Nephron (organoid): ENCODE results near the gene NLK.
"Not testable (repeated sequence)": the region's sequence is repeated elsewhere in the genome, so short reads cannot be mapped to it uniquely, and the experiment has no call there.

Experiments used
- H3K27ac Mint-ChIP-seq, 3 experiments: 2 replicates each; pipeline ENCODE4 v1.8.0; 2020; ENCODE audit warnings: mixed read lengths in 3 of 3, mild to moderate bottlenecking in 2 of 3, moderate library complexity in 1 of 3
- H3K27me3 Mint-ChIP-seq: 2 replicates; pipeline ENCODE4 v1.8.0; 2021; ENCODE audit warnings: low read depth, mild to moderate bottlenecking, moderate library complexity, mixed read lengths
- H3K36me3 Mint-ChIP-seq: 2 replicates; pipeline ENCODE4 v1.8.0; 2020; ENCODE audit warnings: low read depth, mixed read lengths
- H3K4me1 Mint-ChIP-seq: 2 replicates; pipeline ENCODE4 v1.8.0; 2020; ENCODE audit warnings: mixed read lengths
- H3K4me3 Mint-ChIP-seq, 3 experiments: 2 replicates each; pipeline ENCODE4 v1.8.0; 2020; ENCODE audit warnings: mild to moderate bottlenecking in 3 of 3, mixed read lengths in 3 of 3, moderate library complexity in 2 of 3
- H3K9me3 Mint-ChIP-seq: 2 replicates; pipeline ENCODE4 v1.8.0; 2020; ENCODE audit warnings: mixed read lengths
- TF ChIP-seq, protein P1 (sequence below), 3 experiments: fragments of 200-600 bp; sonication (generic); IDR thresholded peaks; one replicate each; pipeline ENCODE4 v1.5.0; 2021; ENCODE audit warnings: antibody characterized with exemption in 3 of 3; ENCODE audit not compliant: unreplicated experiment in 3 of 3

Gene NLK

DNA sequence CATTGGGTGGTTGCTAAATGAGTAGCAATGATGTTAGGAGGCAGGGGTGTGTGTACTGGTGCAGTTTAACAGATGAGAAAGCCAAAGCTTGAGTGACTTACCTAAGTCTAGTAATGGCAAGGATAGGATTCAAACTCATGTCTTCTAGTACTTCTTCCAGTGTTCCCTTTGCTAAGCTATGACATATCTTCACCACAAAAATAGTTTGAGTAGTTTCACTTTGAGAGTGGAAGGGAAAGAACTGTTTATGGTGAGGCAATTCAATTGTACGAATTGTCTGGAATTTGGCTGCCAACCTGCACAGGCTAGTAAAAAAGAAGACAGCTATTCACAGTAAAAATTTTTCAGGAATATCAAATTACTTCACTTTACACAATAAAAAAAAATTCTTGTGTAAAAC is 138.0 kb downstream of the NLK start:
- Mint-ChIP-seq H3K9me3 (no peaks in the 10 kb centered on the region), H3K27ac (no peak overlapping the region), H3K4me3 (no peak overlapping the region), H3K36me3 (peaks cover 25% of the 10 kb centered on the region), H3K4me1 (no peaks in the 10 kb centered on the region), H3K27me3 (no peaks in the 10 kb centered on the region)
- TF ChIP-seq, protein P1, sequence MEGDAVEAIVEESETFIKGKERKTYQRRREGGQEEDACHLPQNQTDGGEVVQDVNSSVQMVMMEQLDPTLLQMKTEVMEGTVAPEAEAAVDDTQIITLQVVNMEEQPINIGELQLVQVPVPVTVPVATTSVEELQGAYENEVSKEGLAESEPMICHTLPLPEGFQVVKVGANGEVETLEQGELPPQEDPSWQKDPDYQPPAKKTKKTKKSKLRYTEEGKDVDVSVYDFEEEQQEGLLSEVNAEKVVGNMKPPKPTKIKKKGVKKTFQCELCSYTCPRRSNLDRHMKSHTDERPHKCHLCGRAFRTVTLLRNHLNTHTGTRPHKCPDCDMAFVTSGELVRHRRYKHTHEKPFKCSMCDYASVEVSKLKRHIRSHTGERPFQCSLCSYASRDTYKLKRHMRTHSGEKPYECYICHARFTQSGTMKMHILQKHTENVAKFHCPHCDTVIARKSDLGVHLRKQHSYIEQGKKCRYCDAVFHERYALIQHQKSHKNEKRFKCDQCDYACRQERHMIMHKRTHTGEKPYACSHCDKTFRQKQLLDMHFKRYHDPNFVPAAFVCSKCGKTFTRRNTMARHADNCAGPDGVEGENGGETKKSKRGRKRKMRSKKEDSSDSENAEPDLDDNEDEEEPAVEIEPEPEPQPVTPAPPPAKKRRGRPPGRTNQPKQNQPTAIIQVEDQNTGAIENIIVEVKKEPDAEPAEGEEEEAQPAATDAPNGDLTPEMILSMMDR (IDR thresholded peaks at IDR 0.05; ENCODE audit: unreplicated experiment in 3 of 3): no peak

DNA sequence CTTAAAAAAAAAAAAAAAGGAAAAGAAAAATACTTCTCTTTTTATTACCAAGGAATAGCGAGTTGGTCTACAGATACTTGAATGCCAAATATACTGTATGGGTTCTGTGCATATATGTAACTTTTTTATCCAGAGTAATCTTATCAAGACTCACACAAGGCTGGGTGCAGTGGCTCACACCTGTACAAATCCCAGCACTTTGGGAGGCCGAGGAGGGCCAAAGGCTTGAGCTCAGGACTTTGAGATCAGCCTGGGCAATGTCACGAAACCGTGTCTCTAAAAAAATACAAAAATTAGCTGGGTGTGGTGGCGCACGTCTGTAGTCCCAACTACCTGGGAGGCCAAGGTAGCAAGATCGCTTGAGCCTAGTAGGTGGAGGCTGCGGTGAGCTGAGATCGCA is 139.1 kb downstream of the NLK start:
- H3K27me3 Mint-ChIP-seq: no peaks in the 10 kb centered on the region
- TF ChIP-seq, protein P1 (IDR thresholded peaks at IDR 0.05; ENCODE audit: unreplicated experiment in 3 of 3): no peak
- peaks cover 36% of the 10 kb centered on the region for H3K36me3 Mint-ChIP-seq
- no peak overlapping the region for H3K27ac Mint-ChIP-seq
- no peaks in the 10 kb centered on the region for H3K9me3 Mint-ChIP-seq
- H3K4me3 Mint-ChIP-seq: no peak overlapping the region
- H3K4me1 Mint-ChIP-seq: no peaks in the 10 kb centered on the region

DNA sequence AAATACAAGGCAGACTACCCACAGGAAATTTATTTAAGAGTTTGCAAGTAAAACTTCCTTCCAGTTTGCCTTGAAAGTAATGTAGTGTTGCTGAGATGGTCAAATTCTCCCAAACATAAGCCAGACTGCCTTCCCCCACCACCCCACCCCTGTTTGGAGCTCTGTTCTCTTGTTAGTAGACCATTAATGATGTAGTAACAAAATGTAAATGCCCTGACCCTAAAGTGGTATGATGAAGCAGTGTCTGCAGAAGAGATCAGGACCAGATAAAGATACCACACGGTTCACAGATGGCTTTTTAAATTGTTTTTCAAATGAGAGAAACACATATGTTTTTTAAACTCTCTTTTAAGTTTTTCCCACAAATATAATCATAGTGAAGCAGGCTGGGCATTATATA is 140.1 kb downstream of the NLK start:
- no peak overlapping the region for H3K4me3 Mint-ChIP-seq

DNA sequence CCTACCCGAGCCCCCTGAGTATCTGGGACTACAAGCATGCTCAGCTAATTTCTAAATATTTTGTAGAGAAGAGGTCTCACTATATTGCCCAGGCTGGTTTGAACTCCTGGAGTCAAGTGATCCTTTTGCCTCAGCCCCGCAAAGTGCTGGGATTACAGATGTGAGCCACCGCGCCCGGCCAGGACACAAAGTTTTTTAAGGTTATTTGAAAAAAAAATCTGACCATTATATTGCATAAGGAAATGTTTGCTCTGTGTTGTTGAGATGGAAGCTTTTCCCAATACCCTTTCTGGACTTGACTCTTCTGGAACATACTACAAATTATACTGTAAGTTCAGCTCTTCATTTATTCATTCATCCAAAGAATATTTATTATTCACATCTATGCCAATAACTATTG is 143.2 kb downstream of the NLK start:
- Mint-ChIP-seq H3K27ac (no peak overlapping the region), H3K9me3 (no peaks in the 10 kb centered on the region), H3K4me1 (no peaks in the 10 kb centered on the region), H3K36me3 (peaks cover 44% of the 10 kb centered on the region), H3K4me3 (no peak overlapping the region), H3K27me3 (no peaks in the 10 kb centered on the region)
- TF ChIP-seq, protein P1 (IDR thresholded peaks at IDR 0.05; ENCODE audit: unreplicated experiment in 3 of 3): no peak

More for the DNA sequence above, 140.1 kb downstream of the NLK start:
- Mint-ChIP-seq H3K36me3 (peaks cover 42% of the 10 kb centered on the region), H3K27ac (no peak overlapping the region), H3K4me1 (no peaks in the 10 kb centered on the region), H3K9me3 (no peaks in the 10 kb centered on the region), H3K27me3 (no peaks in the 10 kb centered on the region)
- TF ChIP-seq, protein P1 (IDR thresholded peaks at IDR 0.05; ENCODE audit: unreplicated experiment in 3 of 3): no peak

DNA sequence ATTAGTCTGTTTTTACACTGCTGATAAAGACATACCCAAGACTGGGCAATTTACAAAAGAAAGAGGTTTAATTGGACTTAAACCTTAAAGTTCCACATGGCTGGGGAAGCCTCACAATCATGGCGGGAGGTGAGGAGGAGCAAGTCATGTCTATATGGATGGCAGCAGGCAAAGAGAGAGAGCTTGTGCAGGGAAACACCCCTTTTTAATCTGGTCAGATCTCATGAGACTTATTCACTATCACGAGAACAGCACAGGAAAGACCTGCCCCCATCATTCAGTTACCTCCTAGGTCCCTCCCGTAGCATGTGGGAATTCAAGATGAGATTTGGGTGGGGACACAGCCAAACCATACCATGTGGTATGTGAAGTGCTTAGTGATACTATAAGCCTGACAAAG is 144.0 kb downstream of the NLK start:
- H3K4me3 Mint-ChIP-seq, H3K27me3 Mint-ChIP-seq, H3K4me1 Mint-ChIP-seq, H3K27ac Mint-ChIP-seq, H3K9me3 Mint-ChIP-seq: not testable (repeated sequence)
- peaks cover 51% of the 10 kb centered on the region for H3K36me3 Mint-ChIP-seq

DNA sequence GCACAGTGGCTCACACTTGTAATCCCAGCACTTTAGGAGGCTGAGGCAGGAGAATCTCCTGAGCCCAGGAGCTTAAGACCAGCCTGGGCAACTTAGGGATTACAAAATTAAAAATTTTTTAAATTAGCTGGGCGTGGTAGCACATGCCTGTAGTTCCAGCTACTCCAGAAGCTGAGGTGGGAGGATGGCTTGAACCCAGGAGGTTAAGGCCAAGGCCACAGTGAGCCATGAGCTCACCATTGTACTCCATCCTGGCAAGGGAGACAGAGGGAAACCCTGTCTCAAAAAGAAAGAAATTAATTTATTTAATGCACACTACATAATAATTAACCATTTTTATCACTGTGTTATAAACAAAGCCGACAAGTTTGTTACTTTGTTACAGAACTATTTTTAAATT is 145.5 kb downstream of the NLK start:
- no peak overlapping the region for H3K4me3 Mint-ChIP-seq
- no peaks in the 10 kb centered on the region for H3K4me1 Mint-ChIP-seq
- H3K27ac Mint-ChIP-seq: no peak overlapping the region
- H3K9me3 Mint-ChIP-seq: no peaks in the 10 kb centered on the region
- H3K36me3 Mint-ChIP-seq: peaks cover 57% of the 10 kb centered on the region
- no peaks in the 10 kb centered on the region for H3K27me3 Mint-ChIP-seq
- TF ChIP-seq, protein P1 (IDR thresholded peaks at IDR 0.05; ENCODE audit: unreplicated experiment in 3 of 3): no peak
